Nucleus accumbens (tissue), 56 donors: ENCODE measurements around the gene HSPH1.

Experiments
- DNase-seq, 56 donors: peaks; one replicate each; lab custom pipeline; 2025; lab: John Stamatoyannopoulos, UW

The HSPH1 gene

DNA sequence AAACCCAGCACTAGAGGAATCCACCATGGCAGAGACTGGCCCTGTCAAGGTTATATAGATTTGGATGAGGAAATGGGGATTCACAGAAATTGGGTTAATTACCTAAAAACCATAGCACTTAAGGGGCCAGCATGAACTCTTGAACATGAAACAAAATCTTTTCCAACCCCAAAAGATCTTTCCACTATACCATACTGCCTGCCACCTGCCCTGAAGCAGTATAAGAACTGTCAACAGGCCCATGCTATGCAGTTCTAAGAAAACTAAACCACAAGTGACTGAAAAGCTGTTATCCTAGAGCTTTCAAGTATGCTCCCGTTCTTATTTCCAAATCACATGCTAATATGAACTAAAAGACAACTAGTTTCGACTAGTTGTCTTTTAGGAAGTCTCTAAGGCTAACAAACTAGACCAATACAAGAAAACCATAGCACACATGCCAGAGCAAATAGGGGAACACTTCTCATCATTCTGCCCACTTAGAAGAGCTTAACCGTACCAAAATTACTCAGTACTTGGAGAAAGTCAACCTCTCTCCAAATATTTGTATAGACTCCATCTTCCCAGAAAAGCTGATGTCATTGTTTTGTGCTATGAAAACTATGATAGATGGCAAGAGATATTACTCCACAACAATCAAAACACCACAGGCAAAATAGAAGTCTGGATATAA is 27.5 kb downstream of the HSPH1 start:
- DNase-seq = no peak

- DNase-seq = no peak
Measured at GRCh38 chr13:31133621-31134020, 28.1 kb downstream of the HSPH1 start.

DNA sequence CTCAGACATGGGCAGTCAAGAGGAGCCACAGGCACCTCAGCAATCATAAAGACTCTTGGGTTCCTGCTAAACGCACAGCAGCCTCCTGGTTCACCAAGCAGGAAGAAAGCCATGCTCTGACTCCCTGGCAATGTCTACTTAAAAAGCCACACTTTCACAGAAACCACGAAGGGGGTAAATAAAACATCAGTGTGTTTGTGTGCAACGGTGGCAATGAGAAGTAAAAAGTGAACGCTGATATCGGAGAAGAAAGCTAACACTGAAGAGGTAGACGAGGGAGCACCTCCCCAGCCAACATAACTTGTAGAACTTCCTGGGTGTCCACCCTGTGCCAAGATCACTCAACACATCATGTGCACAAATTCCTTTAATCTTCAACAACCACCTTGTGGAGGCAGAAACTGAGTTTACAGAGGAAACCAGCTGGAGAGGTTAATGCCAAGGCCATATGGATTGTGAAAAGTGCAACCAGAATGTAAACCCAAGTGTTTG is 30.2 kb downstream of the HSPH1 start:
- DNase-seq = no peak

GRCh38 chr13:31129419-31129818 is 32.3 kb downstream of the HSPH1 start:
- DNase-seq = no peak

GRCh38 chr13:31124204-31124603 is 37.5 kb downstream of the HSPH1 start:
- no peak for DNase-seq

- no peak for DNase-seq
Measured at GRCh38 chr13:31122544-31123260, 39.0 kb downstream of the HSPH1 start.

DNA sequence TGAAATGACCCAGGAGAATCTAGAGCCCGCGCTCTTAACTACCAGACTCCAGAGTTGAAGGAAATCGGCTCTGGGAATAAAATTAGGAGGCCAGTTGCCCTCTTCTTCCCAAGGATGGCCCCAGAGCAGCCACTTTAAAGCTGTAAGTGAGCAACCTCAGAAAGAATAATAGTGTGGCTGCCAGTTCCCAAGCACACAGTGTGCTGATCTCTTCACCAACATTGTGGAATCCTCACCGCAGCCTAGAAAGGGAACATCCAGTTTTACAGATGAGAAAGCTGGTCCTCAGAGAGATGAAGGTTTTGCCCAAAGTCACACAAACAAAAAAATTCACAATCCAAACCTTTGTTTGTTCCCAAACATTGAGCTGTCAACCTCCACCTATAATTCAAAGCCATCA is 39.6 kb downstream of the HSPH1 start:
- DNase-seq = no peak

GRCh38 chr13:31121379-31122140 is 40.1 kb downstream of the HSPH1 start:
- DNase-seq = no peak

DNA sequence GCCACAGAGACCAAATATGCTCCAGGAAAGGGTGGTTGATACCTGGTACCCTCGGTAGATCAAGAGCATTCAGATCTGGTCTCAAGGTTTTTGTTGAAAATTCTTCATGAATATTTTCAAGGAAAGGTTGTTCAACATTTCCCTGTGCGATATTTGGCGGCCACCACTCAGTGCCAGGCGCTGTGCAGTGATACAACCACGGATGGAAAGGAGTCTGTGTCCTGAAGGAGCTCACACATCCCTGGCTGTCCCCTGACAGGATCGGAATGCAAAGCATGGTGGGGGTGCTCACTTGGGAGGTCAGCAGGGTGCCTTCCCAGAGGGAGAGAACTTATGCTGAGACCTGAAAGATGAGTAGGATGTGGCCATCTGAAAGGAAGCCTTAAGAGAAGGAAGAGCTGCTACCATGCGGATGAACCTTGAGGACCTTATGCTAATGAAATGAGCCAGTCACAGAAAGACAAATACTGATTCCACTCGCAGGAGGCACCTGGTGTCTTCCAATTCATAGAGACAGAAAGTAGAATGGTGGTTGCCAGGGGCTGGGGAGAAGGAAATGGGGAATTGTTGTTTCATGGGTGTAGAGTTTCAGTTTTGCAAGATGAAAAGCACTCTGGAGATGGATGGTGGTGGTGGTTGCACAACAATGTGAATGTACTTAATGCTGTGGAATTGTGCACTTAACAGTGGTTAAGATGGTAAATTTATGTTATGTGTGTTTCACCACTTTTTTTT is 41.6 kb downstream of the HSPH1 start:
- no peak for DNase-seq

- no peak for DNase-seq
Measured at GRCh38 chr13:31119526-31119925, 42.2 kb downstream of the HSPH1 start.

DNA sequence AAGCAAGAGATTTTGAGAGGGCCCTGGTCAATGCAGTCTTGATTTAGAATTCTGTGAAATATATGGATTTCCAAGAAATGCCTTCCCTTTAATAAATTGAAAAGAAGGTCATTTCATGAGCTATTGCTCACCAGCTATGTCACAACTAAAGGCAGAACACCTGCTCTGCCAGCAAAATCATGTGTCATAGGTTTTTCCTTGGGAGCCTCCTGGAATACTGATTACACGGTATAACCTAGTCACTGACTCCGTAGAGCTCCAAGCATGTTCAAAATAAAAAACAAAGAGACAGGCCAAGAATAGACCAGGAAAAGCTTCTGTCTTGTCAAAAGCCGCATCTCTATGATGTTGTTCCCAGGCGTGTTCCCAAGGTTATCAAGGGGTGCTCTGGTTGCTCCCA is 45.5 kb downstream of the HSPH1 start:
- DNase-seq = no peak

DNA sequence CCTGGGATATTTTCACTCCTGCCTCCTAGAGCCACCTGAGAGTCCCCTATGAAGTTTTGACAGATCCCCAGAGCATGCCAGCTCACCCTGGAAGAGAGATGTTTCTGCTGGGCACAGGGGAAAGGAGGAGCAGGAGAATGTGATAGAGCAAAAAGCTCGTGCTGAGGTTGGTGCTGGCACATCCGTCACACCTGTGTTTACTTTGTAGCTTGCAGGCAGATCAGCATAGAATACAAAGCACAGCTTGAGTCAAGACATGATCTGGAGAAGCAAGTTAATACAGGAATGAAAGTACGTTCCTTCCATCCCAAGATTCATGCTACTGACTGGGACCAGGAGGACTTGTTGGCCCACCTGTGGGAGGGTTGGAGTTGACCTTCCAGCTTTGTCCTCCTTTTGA is 46.1 kb downstream of the HSPH1 start:
- no peak for DNase-seq

DNA sequence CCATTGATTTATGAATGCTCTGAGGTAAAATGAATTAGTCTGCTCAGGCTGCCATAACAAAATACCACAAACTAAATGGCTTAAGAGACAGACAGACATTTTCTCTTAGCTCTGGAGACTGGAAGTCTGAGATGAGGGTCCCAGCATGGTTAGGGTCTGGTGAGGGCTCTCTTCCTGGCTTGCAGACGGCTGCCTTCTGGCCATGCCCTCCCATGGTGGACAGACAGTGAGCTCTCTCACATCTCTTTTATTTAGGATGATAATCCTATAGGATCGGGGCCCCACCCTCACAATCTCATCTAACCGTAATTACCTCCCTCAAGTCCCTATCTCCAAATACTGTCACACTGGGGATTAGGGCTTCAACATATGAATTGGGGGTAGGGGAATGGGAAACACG is 47.1 kb downstream of the HSPH1 start:
- no peak for DNase-seq

- DNase-seq = no peak
Measured at GRCh38 chr13:31111136-31111535, 50.6 kb downstream of the HSPH1 start.

DNA sequence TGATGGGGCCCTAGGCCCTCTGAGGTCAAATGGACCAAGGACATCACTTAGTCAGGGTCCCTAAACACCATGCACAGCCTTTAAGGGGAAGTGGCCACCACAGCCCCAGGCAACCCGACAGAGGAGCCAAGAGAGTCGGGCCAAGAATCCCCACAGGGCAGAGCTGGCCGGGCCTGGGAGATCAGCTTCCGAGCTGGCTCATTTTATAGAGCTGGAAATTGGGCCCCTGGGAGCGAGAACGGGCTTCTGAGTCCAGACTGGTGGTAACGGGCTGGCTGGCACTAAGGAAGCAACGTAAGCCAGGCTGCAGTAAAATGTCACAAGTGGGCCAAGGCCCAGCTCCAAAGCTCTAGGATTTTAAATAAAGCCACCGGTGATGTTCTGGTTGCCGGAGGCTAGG is 51.1 kb downstream of the HSPH1 start:
- peak in 1 of 56 donors; percentile 2 for DNase-seq

DNA sequence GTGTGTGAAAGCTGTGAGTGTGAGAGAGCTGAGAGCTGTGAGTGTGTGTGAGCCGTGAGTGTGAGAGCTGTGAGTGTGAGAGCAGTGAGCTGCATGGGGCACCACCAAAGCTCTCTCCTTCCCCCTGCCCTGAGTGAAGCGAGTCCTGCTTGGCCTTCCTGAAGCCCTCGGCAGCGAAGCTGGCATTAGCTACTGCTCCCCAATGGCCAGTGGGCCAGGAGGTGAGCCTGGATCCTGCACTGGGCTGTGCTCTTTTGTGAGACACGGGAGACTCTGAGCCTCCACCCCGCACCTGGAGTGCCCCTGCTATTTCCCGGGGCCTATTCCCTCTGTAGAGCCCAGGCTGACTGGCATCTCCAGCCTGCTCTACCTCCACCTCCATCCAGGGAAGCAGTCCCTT is 51.5 kb downstream of the HSPH1 start:
- DNase-seq = no peak

GRCh38 chr13:31107109-31107508 is 54.6 kb downstream of the HSPH1 start:
- no peak for DNase-seq

GRCh38 chr13:31105856-31106255 is 55.8 kb downstream of the HSPH1 start:
- DNase-seq = no peak

GRCh38 chr13:31105020-31105795 is 56.5 kb downstream of the HSPH1 start:
- no peak for DNase-seq

GRCh38 chr13:31102905-31103304 is 58.8 kb downstream of the HSPH1 start:
- no peak for DNase-seq
